Sigmoid colon (tissue), 7 donors: ENCODE measurements around the gene GABRR3. TPM values are rescaled to one million over a fixed set of nuclear protein-coding genes. Genes with fewer than 3 reads are reported as not detected.

Experiments
- DNase-seq: peaks from one replicate; pipeline ENCODE4 v3.0.0-alpha.2; 2019
- H3K27ac ChIP-seq, 4 donors: fragments of 200-600 bp; sonication (generic); one replicate each; pipeline ENCODE4 v1.5.1; 2016 to 2019; ENCODE audit warnings: mild to moderate bottlenecking in 1 of 4
- H3K27me3 ChIP-seq, 3 donors: fragments of 200-600 bp; sonication (generic); one replicate each; pipeline ENCODE4 v1.5.1; 2019; ENCODE audit warnings: mild to moderate bottlenecking in 1 of 3
- H3K36me3 ChIP-seq, 4 donors: fragments of 200-600 bp; sonication (generic); one replicate each; pipeline ENCODE4 v1.5.1; 2016 to 2019
- H3K4me1 ChIP-seq, 4 donors: fragments of 200-600 bp; sonication (generic); one replicate each; pipeline ENCODE4 v1.5.1; 2017 to 2019
- H3K4me3 ChIP-seq, 4 donors: fragments of 200-600 bp; sonication (generic); one replicate each; pipeline ENCODE4 v1.5.1; 2017 to 2019; ENCODE audit warnings: mild to moderate bottlenecking in 2 of 4, moderate library complexity in 1 of 4
- H3K9me3 ChIP-seq, 4 donors: fragments of 200-600 bp in 3 of 4; sonication (generic) in 3 of 4; one replicate each; pipeline versions ENCODE4 v1.5.1 to v1.6.1; 2013 to 2019
- CTCF ChIP-seq, 4 experiments: fragments of 450-650 bp in 3 of 4; fragments of 200-600 bp in 1 of 4; IDR thresholded peaks; one replicate each; pipeline ENCODE4 v1.5.1; 2016 to 2019; ENCODE audit warnings: antibody characterized with exemption in 4 of 4, mild to moderate bottlenecking in 3 of 4, moderate library complexity in 2 of 4
- EP300 ChIP-seq, 4 donors: sonication (generic); formaldehyde crosslinking; IDR thresholded peaks; one replicate each; pipeline ENCODE4 v1.6.1; 2017; ENCODE audit warnings: antibody characterized with exemption in 4 of 4
- POLR2A ChIP-seq, 2 donors: fragments of 450-650 bp; IDR thresholded peaks; one replicate each; pipeline ENCODE4 v1.6.1; 2016; ENCODE audit warnings: antibody characterized with exemption in 2 of 2, mild to moderate bottlenecking in 2 of 2, moderate library complexity in 2 of 2
- POLR2AphosphoS5 ChIP-seq, 4 donors: sonication (generic); formaldehyde crosslinking; IDR thresholded peaks; one replicate each; pipeline ENCODE4 v1.6.1; 2017; ENCODE audit warnings: antibody characterized with exemption in 4 of 4
- WGBS, 2 donors: extraction: QIAGEN DNeasy Blood & Tissue Kit; methylation state at CpG; one replicate each; pipeline ENCODE4 v1.1.7; 2013; 5-methylcytosine and 5-hydroxymethylcytosine counted together
- intact Hi-C: fragments of 100-400 bp; cut with DNase I; formaldehyde crosslinking; loops from one replicate; pipeline ENCODE4 v1.15.1; 2023
- polyA plus RNA-seq, 3 donors: library from polyadenylated mRNA; stranded (reverse); fragments of 200-250 nt; gene quantifications; one replicate each; pipeline ENCODE4 v1.2.3, GENCODE V29; 2013
- total RNA-seq, 4 donors: library from RNA; depleted of rRNA; stranded (reverse); fragments of >200 nt; gene quantifications; one replicate each; pipeline ENCODE4 v1.1.0, GENCODE V29; 2016
- donor health status: healthy with polysubstance abuse.
- donor health status: Bipolar disorder and iron deficiency.
- donor health status: healthy.

The GABRR3 gene
- total and polyA plus RNA-seq, 7 donors, result not detected

GRCh38 chr3:97942801-97943546, 92.1 kb downstream of the GABRR3 start:
- Histone ChIP-seq H3K36me3 (peaks cover 3 to 90% (median 10%) of the 10 kb centered on the region in 4 donors), H3K27ac (no peak overlapping the region), H3K4me3 (no peak overlapping the region), H3K27me3 (no peaks in the 10 kb centered on the region), H3K9me3 (no peaks in the 10 kb centered on the region), H3K4me1 (no peaks in the 10 kb centered on the region)
- intact Hi-C loops, result loop anchor here (10.0 kb wide), 1 partner anchor 148 kb away; no protein-coding TSS in a partner anchor
- 84 to 85% methylated on average over 4 of the region's 4 CpGs for WGBS, 2 donors
- TF ChIP-seq CTCF (IDR thresholded peaks at IDR 0.05) (no peak), POLR2A (IDR thresholded peaks at IDR 0.05) (no peak), POLR2AphosphoS5 (IDR thresholded peaks at IDR 0.05) (no peak), EP300 (IDR thresholded peaks at IDR 0.05) (no peak)
- no peak for DNase-seq

GRCh38 chr3:97940034-97940433, 95.1 kb downstream of the GABRR3 start:
- WGBS, 2 donors, result 80 to 90% methylated on average over 1 of the region's 1 CpG
- Histone ChIP-seq H3K4me3 (no peak overlapping the region), H3K9me3 (no peaks in the 10 kb centered on the region), H3K4me1 (no peaks in the 10 kb centered on the region), H3K36me3 (peaks cover 3 to 91% (median 8%) of the 10 kb centered on the region in 4 donors), H3K27ac (no peak overlapping the region), H3K27me3 (no peaks in the 10 kb centered on the region)
- no peak for TF ChIP-seq CTCF (IDR thresholded peaks at IDR 0.05)
- no peak for TF ChIP-seq POLR2AphosphoS5 (IDR thresholded peaks at IDR 0.05)
- TF ChIP-seq EP300 (IDR thresholded peaks at IDR 0.05), result no peak
- no peak for TF ChIP-seq POLR2A (IDR thresholded peaks at IDR 0.05)
- no peak for DNase-seq
- intact Hi-C loops, result loop anchor here (10.0 kb wide), 1 partner anchor 145 kb away; no protein-coding TSS in a partner anchor

GRCh38 chr3:97939401-97939800, 95.7 kb downstream of the GABRR3 start:
- H3K27ac ChIP-seq, result no peak overlapping the region
- no peak for DNase-seq
- H3K9me3 ChIP-seq, result no peaks in the 10 kb centered on the region
- intact Hi-C loops, result no loop called here
- TF ChIP-seq CTCF (IDR thresholded peaks at IDR 0.05), result no peak
- WGBS, 2 donors, result 93 to 94% methylated on average over 2 of the region's 2 CpGs
- peaks cover 3 to 91% (median 7%) of the 10 kb centered on the region in 4 donors for H3K36me3 ChIP-seq
- no peaks in the 10 kb centered on the region for H3K27me3 ChIP-seq
- no peaks in the 10 kb centered on the region for H3K4me1 ChIP-seq
- H3K4me3 ChIP-seq, result no peak overlapping the region

- no peak overlapping the region for H3K4me3 ChIP-seq
- WGBS, 2 donors, result 95 to 98% methylated on average over 1 of the region's 1 CpG
- no peaks in the 10 kb centered on the region for H3K4me1 ChIP-seq
- no peak for DNase-seq
- no peaks in the 10 kb centered on the region for H3K27me3 ChIP-seq
- H3K9me3 ChIP-seq, result no peaks in the 10 kb centered on the region
- peaks cover 8 to 91% (median 10%) of the 10 kb centered on the region in 4 donors for H3K36me3 ChIP-seq
- no peak overlapping the region for H3K27ac ChIP-seq
- intact Hi-C loops, result no loop called here
- TF ChIP-seq EP300 (IDR thresholded peaks at IDR 0.05) (no peak), CTCF (IDR thresholded peaks at IDR 0.05) (no peak), POLR2A (IDR thresholded peaks at IDR 0.05) (no peak), POLR2AphosphoS5 (IDR thresholded peaks at IDR 0.05) (no peak)
Measured at GRCh38 chr3:97938444-97938843, 96.7 kb downstream of the GABRR3 start.
